DOHH2 (cell line): ENCODE results near the gene TMEM47.

Experiments used
- CTCF ChIP-seq: fragments of 200-600 bp; sonication (generic); IDR thresholded peaks from one replicate; pipeline ENCODE4 v1.5.1; 2014; ENCODE audit warnings: antibody characterized with exemption, mild to moderate bottlenecking, low read depth, low read length; ENCODE audit not compliant: poor library complexity, severe bottlenecking
- EZH2phosphoT487 ChIP-seq: fragments of 200-600 bp; sonication (generic); IDR thresholded peaks from 2 replicates; pipeline ENCODE4 v1.6.1; 2017; ENCODE audit warnings: borderline replicate concordance, mild to moderate bottlenecking, antibody characterized with exemption, low read length, moderate library complexity, mixed read lengths

- TF ChIP-seq CTCF = no peak
- no peak for TF ChIP-seq EZH2phosphoT487
Observed at GRCh38 chrX:34655501-34656455, 1.3 kb downstream of the TMEM47 start.
